Lung (tissue), 12 donors: ENCODE results near the gene STK4. TPM values are rescaled to one million over a fixed set of nuclear protein-coding genes. Genes with fewer than 3 reads are reported as not detected.

Source experiments
- ATAC-seq: fragments of 200-7000 bp; cut with Tn5 transposase; one replicate; pipeline ENCODE4 v1.9.1; 2020; ENCODE audit warnings: moderate number of reproducible peaks; ENCODE audit not compliant: insufficient read depth, low FRiP score
- DNase-seq, 3 donors: peaks; one replicate each; pipeline ENCODE4 v3.0.0-alpha.2; 2013 to 2017
- H3K27ac ChIP-seq, 2 donors: one replicate each; pipeline ENCODE4 v1.5.1; 2013; ENCODE audit warnings: mild to moderate bottlenecking in 2 of 2, moderate library complexity in 2 of 2, control low read depth in 1 of 2, inconsistent platforms in 1 of 2, low read depth in 1 of 2, low read length in 1 of 2
- H3K27me3 ChIP-seq, 3 donors: one replicate each; pipeline ENCODE4 v1.5.1; 2013; ENCODE audit warnings: low read length in 2 of 3; ENCODE audit not compliant: control insufficient read depth in 3 of 3, insufficient read depth in 3 of 3
- H3K36me3 ChIP-seq, 4 donors: one replicate each; pipeline ENCODE4 v1.5.1; 2013; ENCODE audit warnings: low read length in 4 of 4, mild to moderate bottlenecking in 1 of 4, moderate library complexity in 1 of 4; ENCODE audit not compliant: control insufficient read depth in 4 of 4, insufficient read depth in 4 of 4
- H3K4me1 ChIP-seq, 5 donors: one replicate each; pipeline ENCODE4 v1.5.1; 2013; ENCODE audit warnings: low read length in 5 of 5, mild to moderate bottlenecking in 2 of 5, moderate library complexity in 1 of 5; ENCODE audit not compliant: control insufficient read depth in 5 of 5, insufficient read depth in 5 of 5
- H3K4me3 ChIP-seq: one replicate; pipeline ENCODE4 v1.5.1; 2013; ENCODE audit warnings: mild to moderate bottlenecking, control low read depth, moderate library complexity
- H3K9ac ChIP-seq, 2 donors: one replicate each; pipeline ENCODE4 v1.5.1; 2013; ENCODE audit warnings: low read length in 2 of 2, control low read depth in 1 of 2; ENCODE audit not compliant: insufficient read depth in 1 of 2
- H3K9me3 ChIP-seq, 4 donors: one replicate each; pipeline ENCODE4 v1.5.1; 2013; ENCODE audit warnings: low read length in 3 of 4, mild to moderate bottlenecking in 1 of 4, moderate library complexity in 1 of 4; ENCODE audit not compliant: control insufficient read depth in 4 of 4, insufficient read depth in 3 of 4
- CTCF ChIP-seq: IDR thresholded peaks from 2 replicates; pipeline ENCODE4 v1.5.1; 2012; ENCODE audit warnings: mild to moderate bottlenecking; ENCODE audit errors: control extremely low read depth, extremely low read depth
- WGBS, 2 donors: extraction: QIAGEN DNeasy Blood & Tissue Kit; methylation state at CpG; one replicate each; pipeline ENCODE4 v1.1.7; 2013; 5-methylcytosine and 5-hydroxymethylcytosine counted together
- polyA plus RNA-seq, 2 donors: library from polyadenylated mRNA; stranded (reverse); fragments of 200-250 nt; gene quantifications; one replicate each; pipeline ENCODE4 v1.2.1, GENCODE V29; 2013
- total RNA-seq, 2 donors: library from RNA; depleted of rRNA in 1 of 2; stranded (reverse); fragments of >200 nt in 1 of 2; gene quantifications; one replicate each; pipeline ENCODE4 v1.2.1, GENCODE V29; 2014 to 2021
- donor health status: control.
- donor health status: control.
- donor health status: Bipolar disorder and iron deficiency.
- donor health status: healthy.
- donor health status: DM: yes; HTN: yes; CAD: no.

STK4 gene
- total and polyA plus RNA-seq, 4 donors = 11.8 to 70.9 (median 28.1) TPM

- H3K9me3 ChIP-seq = no peaks in the 10 kb centered on the region
These were observed 29.8 kb upstream of the STK4 start for GRCh38 chr20:44936510-44936909.

GRCh38 chr20:44938637-44939036, 27.7 kb upstream of the STK4 start:
- no peak for DNase-seq
- no peak for ATAC-seq
- no peak for TF ChIP-seq CTCF
- no peaks in the 10 kb centered on the region for H3K4me1 ChIP-seq
- WGBS, 2 donors = 74 to 82% methylated on average over 9 of the region's 9 CpGs
- no peak overlapping the region for H3K27ac ChIP-seq
- H3K27me3 ChIP-seq = no peaks in the 10 kb centered on the region
- H3K9me3 ChIP-seq = no peaks in the 10 kb centered on the region
- no peak overlapping the region for H3K9ac ChIP-seq
- no peak overlapping the region for H3K4me3 ChIP-seq
- peaks cover 11 to 41% (median 22%) of the 10 kb centered on the region in 4 donors for H3K36me3 ChIP-seq

More at GRCh38 chr20:44936510-44936909, 29.8 kb upstream of the STK4 start:
- 96 to 98% methylated on average over 10 of the region's 10 CpGs for WGBS, 2 donors
- Histone ChIP-seq H3K27me3 (no peaks in the 10 kb centered on the region), H3K27ac (no peak overlapping the region), H3K4me1 (no peaks in the 10 kb centered on the region), H3K9ac (no peak overlapping the region), H3K4me3 (no peak overlapping the region), H3K36me3 (peaks cover 2 to 35% (median 15%) of the 10 kb centered on the region in 4 donors)
- DNase-seq (no peak), ATAC-seq (no peak)
- TF ChIP-seq CTCF = no peak

DNA sequence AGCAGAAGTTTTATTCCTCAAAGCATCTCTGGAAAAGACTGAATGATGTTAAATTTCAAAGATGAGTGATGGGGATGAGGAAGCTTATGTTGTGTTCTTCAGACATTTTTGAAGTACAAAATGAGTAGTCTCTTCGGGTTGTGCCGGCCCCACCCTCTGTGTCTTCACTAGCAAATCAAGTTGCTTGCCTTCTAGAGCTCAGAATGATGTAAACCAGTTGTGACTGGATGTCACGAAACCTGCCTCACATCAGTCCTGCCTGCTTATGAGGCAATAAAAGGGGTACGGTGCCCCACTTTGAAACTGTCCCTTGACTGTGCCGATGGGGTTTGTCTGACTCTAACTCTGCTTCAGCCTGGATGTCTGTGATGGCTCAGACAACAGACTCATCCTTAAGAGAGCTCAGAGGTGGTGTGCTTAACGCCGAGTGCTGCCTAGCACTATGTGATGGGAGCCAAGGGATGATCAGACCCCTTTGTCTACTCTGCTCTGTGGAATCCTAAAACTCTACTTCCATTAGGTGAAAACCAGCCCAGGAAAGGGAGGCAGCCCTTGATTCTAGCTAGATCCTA, 25.1 kb upstream of the STK4 start:
- no peak for TF ChIP-seq CTCF
- DNase-seq (no peak), ATAC-seq (no peak)
- H3K27me3 ChIP-seq = no peaks in the 10 kb centered on the region
- no peak overlapping the region for H3K27ac ChIP-seq
- H3K9me3 ChIP-seq = no peaks in the 10 kb centered on the region
- H3K9ac ChIP-seq = no peak overlapping the region
- H3K36me3 ChIP-seq = peaks cover 11 to 43% (median 26%) of the 10 kb centered on the region in 4 donors
- no peak overlapping the region for H3K4me3 ChIP-seq
- H3K4me1 ChIP-seq = no peaks in the 10 kb centered on the region
- 90 to 92% methylated on average over 7 of the region's 7 CpGs for WGBS, 2 donors
